ENCODE measurements around the gene CHST4. TPM values are rescaled to one million over a fixed set of nuclear protein-coding genes. Genes with fewer than 3 reads are reported as not detected.

The CHST4 gene
- total and polyA plus RNA-seq, 9 donors = 0.04 to 0.21 (median 0.07) TPM; not detected in 5

DNA sequence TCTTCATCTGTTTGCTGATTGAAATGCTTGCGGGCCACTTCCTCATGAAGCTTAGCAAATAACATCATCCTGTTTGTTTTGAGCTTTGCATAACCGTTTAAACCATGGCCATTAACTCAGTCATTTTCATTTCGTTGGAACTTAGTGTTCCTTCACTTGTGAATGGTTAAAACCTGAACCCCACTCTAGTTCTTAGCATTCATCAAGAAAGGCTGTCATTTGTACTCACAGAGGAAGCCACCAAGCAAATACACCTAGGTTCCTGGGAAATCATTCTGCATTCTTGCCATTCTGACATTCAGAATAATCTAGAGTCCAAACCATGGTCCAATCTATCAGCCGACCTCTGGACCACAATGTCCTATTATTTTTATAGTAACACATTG is 59.1 kb downstream of the CHST4 start:
- Histone ChIP-seq H3K36me3 (ENCODE audit: control insufficient read depth, insufficient read depth, low read length) (no peaks in the 10 kb centered on the region), H3K4me1 (ENCODE audit: control insufficient read depth, insufficient read depth, low read length) (no peaks in the 10 kb centered on the region), H3K27ac (ENCODE audit: low read length) (no peak overlapping the region), H3K9me3 (replicated peaks; ENCODE audit: control insufficient read depth, low read depth, low read length) (no peaks in the 10 kb centered on the region), H3K4me3 (ENCODE audit: low read length) (no peak overlapping the region), H3K27me3 (ENCODE audit: control insufficient read depth, insufficient read depth, low read length) (no peaks in the 10 kb centered on the region)
- 60% methylated on average over 2 of the region's 4 CpGs for WGBS (ENCODE audit: insufficient coverage)
- no peak for DNase-seq

Other genes starting within 250 kb of the CHST4 start
- gene CMTR2, start 237.0 kb upstream of the CHST4 start, total RNA-seq = 22.5 TPM
- 10 to 100 TPM; 17.2 to 28.9 (median 20.0) TPM for gene CMTR2, start 237.0 kb upstream of the CHST4 start, polyA plus RNA-seq (ENCODE audit: insufficient read depth in 1 of 8, insufficient read length in 8 of 8, low replicate concordance in 1 of 8)
- 0.18 TPM for gene CALB2, start 167.7 kb upstream of the CHST4 start, total RNA-seq
- gene CALB2, start 167.7 kb upstream of the CHST4 start, polyA plus RNA-seq (ENCODE audit: insufficient read depth in 1 of 8, insufficient read length in 8 of 8, low replicate concordance in 1 of 8) = 1 to 10 TPM in 1 of 8 donors, under 1 TPM in 7; 0.16 to 1.3 (median 0.59) TPM
- not detected for gene TLE7, start 84.4 kb upstream of the CHST4 start, total RNA-seq
- not detected for gene TLE7, start 84.4 kb upstream of the CHST4 start, polyA plus RNA-seq (ENCODE audit: insufficient read depth in 1 of 8, insufficient read length in 8 of 8, low replicate concordance in 1 of 8)
- gene ZNF23, start 64.2 kb upstream of the CHST4 start, total RNA-seq = 10.9 TPM
- 10 to 100 TPM in 6 of 8 donors, 1 to 10 TPM in 2; 8.8 to 11.2 (median 10.4) TPM for gene ZNF23, start 64.2 kb upstream of the CHST4 start, polyA plus RNA-seq (ENCODE audit: insufficient read depth in 1 of 8, insufficient read length in 8 of 8, low replicate concordance in 1 of 8)
- gene ZNF19, start 37.1 kb upstream of the CHST4 start, total RNA-seq = 3.4 TPM
- gene ZNF19, start 37.1 kb upstream of the CHST4 start, polyA plus RNA-seq (ENCODE audit: insufficient read depth in 1 of 8, insufficient read length in 8 of 8, low replicate concordance in 1 of 8) = 1 to 10 TPM; 1.4 to 3.8 (median 2.2) TPM
- 0.04 TPM for gene TAT, start 50.7 kb downstream of the CHST4 start, total RNA-seq
- under 1 TPM in 1 of 8 donors, not detected in 7; 0.17 TPM for gene TAT, start 50.7 kb downstream of the CHST4 start, polyA plus RNA-seq (ENCODE audit: insufficient read depth in 1 of 8, insufficient read length in 8 of 8, low replicate concordance in 1 of 8)
- gene MARVELD3, start 99.8 kb downstream of the CHST4 start, total RNA-seq = not detected
- gene MARVELD3, start 99.8 kb downstream of the CHST4 start, polyA plus RNA-seq (ENCODE audit: insufficient read depth in 1 of 8, insufficient read length in 8 of 8, low replicate concordance in 1 of 8) = 1 to 10 TPM in 2 of 8 donors, under 1 TPM in 6; 0.14 to 4.0 (median 0.30) TPM
- gene PHLPP2, start 198.3 kb downstream of the CHST4 start, total RNA-seq = 5.5 TPM
- 1 to 10 TPM; 4.6 to 7.9 (median 5.6) TPM for gene PHLPP2, start 198.3 kb downstream of the CHST4 start, polyA plus RNA-seq (ENCODE audit: insufficient read depth in 1 of 8, insufficient read length in 8 of 8, low replicate concordance in 1 of 8)

Data from muscle of leg (tissue), 11 donors.